ENCODE data around the gene RPS13. TPM values are rescaled to one million over a fixed set of nuclear protein-coding genes. Genes with fewer than 3 reads are reported as not detected.

The RPS13 gene
- total and polyA plus RNA-seq, 2 donors (not counting 1 experiment from before 2014, with no cell fraction given): 1,411 to 1,599 TPM

DNA sequence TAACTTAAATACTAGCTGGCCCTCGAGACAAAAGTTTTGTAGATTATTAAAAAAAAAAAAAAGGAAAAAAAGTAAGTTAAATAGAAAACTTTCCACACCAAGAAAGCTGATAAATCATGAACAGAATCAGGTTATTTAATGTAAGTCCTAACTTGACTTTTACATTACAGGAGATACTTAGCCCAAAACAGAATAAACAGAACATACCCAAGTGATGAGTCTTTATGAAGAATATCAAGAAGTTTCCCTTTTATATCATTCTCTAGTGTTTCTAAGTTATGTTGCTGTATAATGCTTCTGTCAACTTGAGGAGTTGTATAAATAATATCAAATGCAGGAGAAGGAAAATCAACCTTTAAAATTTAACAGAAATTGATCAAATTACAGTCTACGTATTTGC, 44.5 kb upstream of the RPS13 start:
- TF ChIP-seq EZH2 (IDR thresholded peaks at IDR 0.05; ENCODE audit: borderline replicate concordance, insufficient read depth, low read depth, low read length, poor library complexity, severe bottlenecking): no peak
- TF ChIP-seq, protein P1, sequence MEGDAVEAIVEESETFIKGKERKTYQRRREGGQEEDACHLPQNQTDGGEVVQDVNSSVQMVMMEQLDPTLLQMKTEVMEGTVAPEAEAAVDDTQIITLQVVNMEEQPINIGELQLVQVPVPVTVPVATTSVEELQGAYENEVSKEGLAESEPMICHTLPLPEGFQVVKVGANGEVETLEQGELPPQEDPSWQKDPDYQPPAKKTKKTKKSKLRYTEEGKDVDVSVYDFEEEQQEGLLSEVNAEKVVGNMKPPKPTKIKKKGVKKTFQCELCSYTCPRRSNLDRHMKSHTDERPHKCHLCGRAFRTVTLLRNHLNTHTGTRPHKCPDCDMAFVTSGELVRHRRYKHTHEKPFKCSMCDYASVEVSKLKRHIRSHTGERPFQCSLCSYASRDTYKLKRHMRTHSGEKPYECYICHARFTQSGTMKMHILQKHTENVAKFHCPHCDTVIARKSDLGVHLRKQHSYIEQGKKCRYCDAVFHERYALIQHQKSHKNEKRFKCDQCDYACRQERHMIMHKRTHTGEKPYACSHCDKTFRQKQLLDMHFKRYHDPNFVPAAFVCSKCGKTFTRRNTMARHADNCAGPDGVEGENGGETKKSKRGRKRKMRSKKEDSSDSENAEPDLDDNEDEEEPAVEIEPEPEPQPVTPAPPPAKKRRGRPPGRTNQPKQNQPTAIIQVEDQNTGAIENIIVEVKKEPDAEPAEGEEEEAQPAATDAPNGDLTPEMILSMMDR (IDR thresholded peaks at IDR 0.05): no peak
- H3K36me3 ChIP-seq (replicated peaks in 1 of 2; ENCODE audit: control extremely low read depth in 1 of 2, control insufficient read depth in 1 of 2, extremely low read depth in 1 of 2, insufficient read depth in 2 of 2, low read length in 1 of 2): peaks cover 6 to 18% of the 10 kb centered on the region in 2 experiments
- Mint-ChIP-seq H3K27me3 (no peaks in the 10 kb centered on the region), H3K27ac (no peak overlapping the region), H3K9me3 (ENCODE audit: insufficient read depth) (no peaks in the 10 kb centered on the region), H3K4me3 (no peak overlapping the region), H3K4me1 (no peaks in the 10 kb centered on the region)
- ChIA-PET POLR2A (no interaction called here), CTCF (no interaction called here)
- no peak overlapping the region for H3K9ac ChIP-seq (ENCODE audit: low read length)
- H4K20me1 ChIP-seq (ENCODE audit: control insufficient read depth, insufficient read depth, low read length, poor library complexity, severe bottlenecking): no peaks in the 10 kb centered on the region
- H3K27me3 ChIP-seq (replicated peaks in 1 of 4; ENCODE audit: control extremely low read depth in 1 of 4, control insufficient read depth in 3 of 4, insufficient read depth in 4 of 4, low read length in 3 of 4): no peaks in the 10 kb centered on the region
- DNase-seq (no peak), ATAC-seq (ENCODE audit: low read depth) (no peak)
- WGBS (ENCODE audit: insufficient coverage): no CpG with 5 or more reads among the region's 2 CpGs
- H2AFZ ChIP-seq (ENCODE audit: insufficient read depth, low read depth, low read length, poor library complexity, severe bottlenecking): no peak overlapping the region
- H3K9me3 ChIP-seq (ENCODE audit: control extremely low read depth in 1 of 3, control insufficient read depth in 2 of 3, insufficient read depth in 1 of 3, low read length in 2 of 3): no peaks in the 10 kb centered on the region
- no peaks in the 10 kb centered on the region for H3K4me1 ChIP-seq (ENCODE audit: control insufficient read depth in 2 of 2, insufficient read depth in 2 of 2, low read length in 2 of 2)
- H3K4me2 ChIP-seq (replicated peaks; ENCODE audit: low read depth, low read length, poor library complexity, severe bottlenecking): no peak overlapping the region
- H3K4me3 ChIP-seq (ENCODE audit: control extremely low read depth in 1 of 5, extremely low read depth in 1 of 5, insufficient read depth in 1 of 5, low read depth in 2 of 5, low read length in 4 of 5): no peak overlapping the region
- no peaks in the 10 kb centered on the region for H3K79me2 ChIP-seq (ENCODE audit: control insufficient read depth, insufficient read depth, low read length)
- H3K27ac ChIP-seq (ENCODE audit: low read length in 2 of 2): no peak overlapping the region
- intact Hi-C loops (cut with micrococcal nuclease): no loop called here

DNA sequence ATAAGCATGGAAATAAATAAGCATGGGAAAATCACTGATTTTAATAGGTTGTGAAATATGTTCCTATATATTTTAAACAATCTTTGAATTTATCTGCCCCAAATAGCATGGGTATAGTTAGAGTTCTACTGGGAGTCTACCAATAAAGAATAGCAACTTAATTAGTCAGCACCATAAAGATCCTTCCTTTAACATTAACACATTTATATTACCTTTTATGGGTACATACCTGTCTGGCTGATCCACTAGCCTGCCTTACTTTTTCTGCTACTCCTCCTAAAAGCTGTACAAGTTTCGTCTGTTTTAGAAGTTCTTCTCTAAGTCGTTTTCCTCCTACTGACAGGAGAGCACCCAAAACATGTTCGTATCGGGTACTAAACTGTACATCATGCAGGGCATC, 39.8 kb upstream of the RPS13 start:
- H3K27me3 ChIP-seq (replicated peaks in 1 of 4; ENCODE audit: control extremely low read depth in 1 of 4, control insufficient read depth in 3 of 4, insufficient read depth in 4 of 4, low read length in 3 of 4): no peaks in the 10 kb centered on the region
- no peaks in the 10 kb centered on the region for H3K9me3 ChIP-seq (ENCODE audit: control extremely low read depth in 1 of 3, control insufficient read depth in 2 of 3, insufficient read depth in 1 of 3, low read length in 2 of 3)
- DNase-seq (no peak), ATAC-seq (ENCODE audit: low read depth) (no peak)
- no peaks in the 10 kb centered on the region for H4K20me1 ChIP-seq (ENCODE audit: control insufficient read depth, insufficient read depth, low read length, poor library complexity, severe bottlenecking)
- H3K4me2 ChIP-seq (replicated peaks; ENCODE audit: low read depth, low read length, poor library complexity, severe bottlenecking): no peak overlapping the region
- H3K4me3 ChIP-seq (ENCODE audit: control extremely low read depth in 1 of 5, extremely low read depth in 1 of 5, insufficient read depth in 1 of 5, low read depth in 2 of 5, low read length in 4 of 5): no peak overlapping the region
- H3K27ac ChIP-seq (ENCODE audit: low read length in 2 of 2): no peak overlapping the region
- H3K27me3 Mint-ChIP-seq: no peaks in the 10 kb centered on the region
- no peak overlapping the region for H2AFZ ChIP-seq (ENCODE audit: insufficient read depth, low read depth, low read length, poor library complexity, severe bottlenecking)
- H3K79me2 ChIP-seq (ENCODE audit: control insufficient read depth, insufficient read depth, low read length): no peaks in the 10 kb centered on the region
- WGBS (ENCODE audit: insufficient coverage): 100% methylated on average over 3 of the region's 4 CpGs
- intact Hi-C loops (cut with micrococcal nuclease): no loop called here
- no peaks in the 10 kb centered on the region for H3K9me3 Mint-ChIP-seq (ENCODE audit: insufficient read depth)
- CTCF ChIA-PET: no interaction called here
- POLR2A ChIA-PET: no interaction called here
- peaks cover 9 to 35% of the 10 kb centered on the region in 2 experiments for H3K36me3 ChIP-seq (replicated peaks in 1 of 2; ENCODE audit: control extremely low read depth in 1 of 2, control insufficient read depth in 1 of 2, extremely low read depth in 1 of 2, insufficient read depth in 2 of 2, low read length in 1 of 2)
- no peaks in the 10 kb centered on the region for H3K4me1 ChIP-seq (ENCODE audit: control insufficient read depth in 2 of 2, insufficient read depth in 2 of 2, low read length in 2 of 2)
- H3K4me3 Mint-ChIP-seq: no peak overlapping the region
- H3K9ac ChIP-seq (ENCODE audit: low read length): no peak overlapping the region
- no peak overlapping the region for H3K27ac Mint-ChIP-seq
- no peaks in the 10 kb centered on the region for H3K4me1 Mint-ChIP-seq
- no peak for TF ChIP-seq EZH2 (IDR thresholded peaks at IDR 0.05; ENCODE audit: borderline replicate concordance, insufficient read depth, low read depth, low read length, poor library complexity, severe bottlenecking)
- TF ChIP-seq, protein P1 (IDR thresholded peaks at IDR 0.05): no peak

Data from B cell (primary cell).